SK-N-SH (cell line): ENCODE data around the gene GLYR1. TPM values are rescaled to one million over a fixed set of nuclear protein-coding genes. Genes with fewer than 3 reads are reported as not detected.

Experiments
- CTCF ChIA-PET: fragments of 300-600, 350-600 bp; formaldehyde crosslinking; extraction: SDS; loops from one replicate; lab custom pipeline; 2021; lab: Yijun Ruan, JAX
- POLR2A ChIA-PET: fragments of 350-600 bp; sonication (Branson Sonifier 250); formaldehyde crosslinking; extraction: SDS; loops from one replicate; lab custom pipeline; 2020; ENCODE audit warnings: antibody characterized with exemption, inconsistent platforms; lab: Yijun Ruan, JAX
- DNase-seq: peaks from one replicate; pipeline ENCODE4 v3.0.0; 2012
- H2AFZ ChIP-seq: fragments of 200-600 bp; sonication (generic); 2 replicates; pipeline ENCODE4 v1.8.1; 2016; ENCODE audit warnings: antibody characterized with exemption, mild to moderate bottlenecking, low read depth
- H3F3A ChIP-seq: fragments of 200-600 bp; sonication (generic); replicated peaks from 2 replicates; pipeline ENCODE3; 2016; ENCODE audit warnings: antibody characterized with exemption, mild to moderate bottlenecking; ENCODE audit not compliant: insufficient read depth
- H3K27ac ChIP-seq, 2 experiments: fragments of 200-500 bp in 1 of 2; fragments of 200-600 bp in 1 of 2; sonication (Bioruptor generic) in 1 of 2; sonication (generic), shearing (Covaris generic) in 1 of 2; 2 replicates each; pipeline versions ENCODE4 v1.5.1 to v1.6.1; 2014 to 2016; ENCODE audit warnings: low read depth in 2 of 2, inconsistent platforms in 1 of 2, low read length in 1 of 2, mild to moderate bottlenecking in 1 of 2, mixed read lengths in 1 of 2
- H3K27me3 ChIP-seq: fragments of 200-600 bp; sonication (generic), shearing (Covaris generic); 2 replicates; pipeline ENCODE4 v1.6.1; 2016; ENCODE audit warnings: mixed run types; ENCODE audit not compliant: insufficient read depth
- H3K36me3 ChIP-seq, 2 experiments: fragments of 200-500 bp in 1 of 2; fragments of 200-600 bp in 1 of 2; sonication (Bioruptor generic) in 1 of 2; sonication (generic) in 1 of 2; replicated peaks in 1 of 2; 2 replicates each; pipeline versions ENCODE3 to v1.5.1; 2014 to 2016; ENCODE audit warnings: low read length in 1 of 2, mild to moderate bottlenecking in 1 of 2; ENCODE audit not compliant: insufficient read depth in 2 of 2, control insufficient read depth in 1 of 2
- H3K4me1 ChIP-seq, 2 experiments: fragments of 200-500 bp in 1 of 2; fragments of 200-600 bp in 1 of 2; sonication (Bioruptor generic) in 1 of 2; sonication (generic), shearing (Covaris generic) in 1 of 2; 2 replicates each; pipeline versions ENCODE4 v1.5.1 to v1.6.1; 2014 to 2016; ENCODE audit warnings: low read depth in 1 of 2, low read length in 1 of 2, mixed run types in 1 of 2; ENCODE audit not compliant: insufficient read depth in 2 of 2, control insufficient read depth in 1 of 2
- H3K4me2 ChIP-seq: fragments of 200-600 bp; sonication (generic), shearing (Covaris generic); 2 replicates; pipeline ENCODE4 v1.6.1; 2017; ENCODE audit warnings: mixed run types
- H3K4me3 ChIP-seq, 2 experiments: fragments of 200-500 bp in 1 of 2; fragments of 200-600 bp in 1 of 2; sonication (Bioruptor generic) in 1 of 2; sonication (generic), shearing (Covaris generic) in 1 of 2; 2 replicates each; pipeline versions ENCODE4 v1.5.1 to v1.8.1; 2014 to 2016; ENCODE audit warnings: low read depth in 2 of 2, inconsistent platforms in 1 of 2, low read length in 1 of 2, mild to moderate bottlenecking in 1 of 2, mixed read lengths in 1 of 2, moderate library complexity in 1 of 2
- H3K79me2 ChIP-seq: fragments of 200-600 bp; sonication (generic); 2 replicates; pipeline ENCODE4 v1.8.1; 2017; ENCODE audit warnings: mild to moderate bottlenecking; ENCODE audit not compliant: insufficient read depth
- H3K9ac ChIP-seq: fragments of 200-600 bp; sonication (generic); 2 replicates; pipeline ENCODE4 v1.6.1; 2017; ENCODE audit warnings: mixed run types
- H3K9me2 ChIP-seq: fragments of 200-600 bp; sonication (generic); 2 replicates; pipeline ENCODE4 v1.6.1; 2017; ENCODE audit warnings: mixed run types
- H3K9me3 ChIP-seq: fragments of 200-600 bp; sonication (generic); 2 replicates; pipeline ENCODE4 v1.6.1; 2017; ENCODE audit warnings: mixed run types, mild to moderate bottlenecking, moderate library complexity
- H4K20me1 ChIP-seq: fragments of 200-600 bp; sonication (generic); 2 replicates; pipeline ENCODE4 v1.6.1; 2017; ENCODE audit warnings: mild to moderate bottlenecking, mixed run types; ENCODE audit not compliant: insufficient read depth
- EP300 ChIP-seq, 2 experiments: IDR thresholded peaks; 2 replicates each; pipeline versions ENCODE4 v1.4.0 to v1.6.1; 2012; ENCODE audit warnings: borderline replicate concordance in 1 of 2, low read depth in 1 of 2, low read length in 1 of 2
- EZH2phosphoT487 ChIP-seq: fragments of 200-600 bp; sonication (generic); IDR thresholded peaks from 2 replicates; pipeline ENCODE4 v1.6.1; 2017; ENCODE audit warnings: low read depth, mixed run types, mild to moderate bottlenecking, antibody characterized with exemption, moderate library complexity, borderline replicate concordance
- FOSL2 ChIP-seq: IDR thresholded peaks from 2 replicates; pipeline ENCODE4 v1.4.0; 2012; ENCODE audit warnings: low read depth, mild to moderate bottlenecking, moderate library complexity, borderline replicate concordance
- FOXJ3 ChIP-seq: sonication (generic); formaldehyde crosslinking; IDR thresholded peaks from 2 replicates; pipeline ENCODE4 v1.5.1; 2020; ENCODE audit warnings: mild to moderate bottlenecking, missing genetic modification reagents
- GABPA ChIP-seq: IDR thresholded peaks from 2 replicates; pipeline ENCODE4 v1.4.0; 2012; ENCODE audit warnings: low read depth, mild to moderate bottlenecking
- JUND ChIP-seq: IDR thresholded peaks from 2 replicates; pipeline ENCODE4 v1.4.0; 2012
- NFIC ChIP-seq: IDR thresholded peaks from 2 replicates; pipeline ENCODE4 v1.4.0; 2012; ENCODE audit warnings: borderline replicate concordance
- RAD21 ChIP-seq: IDR thresholded peaks from 2 replicates; pipeline ENCODE4 v1.6.1; 2012; ENCODE audit warnings: mild to moderate bottlenecking, low read length
- RCOR1 ChIP-seq: fragments of 150-350 bp; IDR thresholded peaks from 2 replicates; pipeline ENCODE4 v1.6.1; 2017; ENCODE audit warnings: antibody characterized with exemption, low read length
- RXRA ChIP-seq: IDR thresholded peaks from 2 replicates; pipeline ENCODE4 v1.4.0; 2012; ENCODE audit warnings: low read depth, mild to moderate bottlenecking, borderline replicate concordance
- SIN3A ChIP-seq: IDR thresholded peaks from 2 replicates; pipeline ENCODE4 v1.6.1; 2012; ENCODE audit warnings: low read depth, mild to moderate bottlenecking, low read length, moderate library complexity, borderline replicate concordance
- SMC3 ChIP-seq: IDR thresholded peaks from 2 replicates; pipeline ENCODE4 v1.6.1; 2012; ENCODE audit warnings: low read depth, low read length, improper control_type of control experiment
- YY1 ChIP-seq: IDR thresholded peaks from 2 replicates; pipeline ENCODE4 v1.4.0; 2012; ENCODE audit warnings: low read depth, mild to moderate bottlenecking
- WGBS: methylation state at CpG from one replicate; pipeline ENCODE4 v1.1.6; 2017; ENCODE audit warnings: low lambda C conversion rate; 5-methylcytosine and 5-hydroxymethylcytosine counted together
- polyA plus RNA-seq, 3 experiments: library from polyadenylated mRNA; depleted of rRNA; stranded (reverse); fragments of >200 nt; gene quantifications; 2 replicates each; pipeline ENCODE4 v1.2.3, GENCODE V29; 2012
- TF ChIP-seq, protein P1 (sequence below): IDR thresholded peaks from 2 replicates; pipeline ENCODE4; 2012
- TF ChIP-seq, protein P2 (sequence below): IDR thresholded peaks from 2 replicates; pipeline ENCODE4 v1.6.1; 2012; ENCODE audit warnings: mild to moderate bottlenecking, low read depth, low read length, moderate library complexity
- TF ChIP-seq, protein P3 (sequence below): IDR thresholded peaks from 2 replicates; pipeline ENCODE4 v1.4.0; 2012; ENCODE audit warnings: low read depth
- TF ChIP-seq, protein P4 (sequence below): IDR thresholded peaks from 2 replicates; pipeline ENCODE4 v1.4.0; 2012; ENCODE audit warnings: low read depth, borderline replicate concordance
- TF ChIP-seq, protein P5 (sequence below): fragments of 150-350 bp; IDR thresholded peaks from 2 replicates; pipeline ENCODE4 v1.6.1; 2016; ENCODE audit warnings: mild to moderate bottlenecking, low read depth, low read length

Gene GLYR1
- polyA plus RNA-seq, 1 of the 3 experiments (the other 2 are of a cell fraction) = 40.1 TPM

DNA sequence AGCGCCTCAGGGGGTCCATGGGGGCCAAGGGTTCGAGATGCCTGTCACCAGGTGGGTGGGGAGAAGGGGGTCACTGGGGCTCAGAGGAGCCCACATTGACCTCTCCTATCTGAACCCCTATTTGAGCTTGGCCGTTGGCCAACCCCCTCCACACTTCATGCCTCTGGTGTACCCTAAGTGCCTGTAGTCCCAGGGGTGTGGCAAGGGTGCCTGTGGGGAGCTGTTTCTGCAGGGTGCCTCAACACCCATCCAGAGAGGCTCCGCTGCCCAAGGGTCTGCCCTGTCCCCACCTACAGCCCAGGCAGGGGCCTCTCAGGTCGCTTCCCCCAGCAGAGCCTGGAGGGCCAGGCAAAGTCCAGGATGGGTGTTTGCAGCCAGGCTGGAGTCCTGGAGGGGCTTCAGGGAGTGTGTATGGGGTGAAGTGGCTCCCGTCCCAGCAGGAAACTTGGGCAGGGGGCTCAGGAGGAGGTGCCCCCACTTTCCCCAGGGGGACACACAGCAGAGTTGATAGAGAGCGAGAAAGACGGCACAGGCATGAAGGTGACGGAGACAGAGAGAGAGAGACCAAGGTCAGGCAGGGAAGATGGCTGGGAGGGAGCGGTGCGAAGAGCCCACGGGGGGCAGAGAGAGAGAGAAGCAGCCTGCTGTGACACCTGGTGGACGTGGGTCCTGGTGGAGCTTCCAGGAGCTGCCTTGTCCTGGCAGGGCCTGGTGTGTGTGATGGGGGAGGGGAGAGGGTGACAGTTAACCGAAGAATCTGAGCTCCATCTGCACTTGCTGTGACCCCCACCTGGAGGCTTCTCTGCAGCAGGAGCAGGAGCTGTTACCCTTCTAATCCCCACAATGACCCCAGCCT, 59.2 kb downstream of the GLYR1 start, which contains the start of gene SEPTIN12:
TSS of gene SEPTIN12 (minus strand) at position 719 of the 856 bp plus-strand sequence. CDS start at position 19, 700 bp downstream.
- Histone ChIP-seq H3K27ac (no peak within 1 kb of the TSS; a peak in 1 of 4 replicates), H3F3A (no peaks in the 10 kb centered on the region), H3K4me3 (no peak within 1 kb of the TSS), H2AFZ (no peak within 1 kb of the TSS), H3K36me3 (no peaks in the 10 kb centered on the region), H3K9me3 (no peaks in the 10 kb centered on the region), H3K9me2 (no peaks in the 10 kb centered on the region), H3K4me2 (no peak within 1 kb of the TSS), H4K20me1 (no peaks in the 10 kb centered on the region), H3K79me2 (no peaks in the 10 kb centered on the region), H3K9ac (no peak within 1 kb of the TSS), H3K4me1 (peaks cover 0 to 11% of the 10 kb centered on the region in 2 experiments; a peak in 1 of 4 replicates), H3K27me3 (no peaks in the 10 kb centered on the region)
- ChIA-PET POLR2A (interaction anchor here (0.9 kb wide), 1 partner anchor 16 kb away, joined by 4 read pairs; no protein-coding TSS in a partner anchor), CTCF (interaction anchor here (0.7 to 1.4 kb wide), 4 partner anchors 14 to 56 kb away, joined by 3 to 4 read pairs (median 3); no protein-coding TSS in a partner anchor)
- WGBS = 76% methylated on average over 12 of the region's 14 CpGs
- peak; percentile 61 for DNase-seq
- TF ChIP-seq RAD21 (peak; percentile 52), JUND (no peak)

DNA sequence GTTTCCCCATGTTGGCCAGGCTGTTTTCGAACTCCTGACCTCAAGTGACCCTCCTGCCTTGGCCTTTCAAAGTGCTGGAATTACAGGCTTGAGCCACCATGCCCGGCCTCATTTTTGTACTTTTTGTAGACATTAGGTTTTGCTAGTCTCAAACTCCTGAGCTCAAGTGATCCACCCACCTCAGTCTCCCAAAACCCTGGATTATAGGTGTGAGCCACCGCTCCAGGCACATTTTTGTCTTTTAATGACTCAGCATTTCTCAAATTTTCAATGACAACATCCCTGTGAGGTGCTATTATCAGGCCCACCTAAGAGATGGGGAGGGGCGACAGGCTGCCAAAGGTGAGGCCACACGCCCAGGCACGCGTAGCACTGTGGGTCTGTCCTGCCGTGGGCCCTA, 60.0 kb downstream of the GLYR1 start:
- Histone ChIP-seq H3K27me3 (no peaks in the 10 kb centered on the region), H3F3A (no peaks in the 10 kb centered on the region), H4K20me1 (no peaks in the 10 kb centered on the region), H3K27ac (no peak overlapping the region), H3K4me3 (no peak overlapping the region), H3K4me1 (peaks cover 0 to 11% of the 10 kb centered on the region in 2 experiments; a peak in 1 of 4 replicates), H3K4me2 (no peak overlapping the region), H3K36me3 (no peaks in the 10 kb centered on the region), H3K79me2 (no peaks in the 10 kb centered on the region), H3K9me2 (no peaks in the 10 kb centered on the region), H3K9ac (no peak overlapping the region), H2AFZ (no peak overlapping the region), H3K9me3 (no peaks in the 10 kb centered on the region)
- ChIA-PET CTCF (interaction anchor here (1.7 kb wide), 1 partner anchor 10 kb away, joined by 4 read pairs; no protein-coding TSS in a partner anchor), POLR2A (no interaction called here)
- 98% methylated on average over 8 of the region's 8 CpGs for WGBS
- TF ChIP-seq, protein P1, sequence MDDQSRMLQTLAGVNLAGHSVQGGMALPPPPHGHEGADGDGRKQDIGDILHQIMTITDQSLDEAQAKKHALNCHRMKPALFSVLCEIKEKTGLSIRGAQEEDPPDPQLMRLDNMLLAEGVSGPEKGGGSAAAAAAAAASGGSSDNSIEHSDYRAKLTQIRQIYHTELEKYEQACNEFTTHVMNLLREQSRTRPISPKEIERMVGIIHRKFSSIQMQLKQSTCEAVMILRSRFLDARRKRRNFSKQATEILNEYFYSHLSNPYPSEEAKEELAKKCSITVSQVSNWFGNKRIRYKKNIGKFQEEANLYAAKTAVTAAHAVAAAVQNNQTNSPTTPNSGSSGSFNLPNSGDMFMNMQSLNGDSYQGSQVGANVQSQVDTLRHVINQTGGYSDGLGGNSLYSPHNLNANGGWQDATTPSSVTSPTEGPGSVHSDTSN = no peak
- TF ChIP-seq NFIC (no peak), EP300 (IDR thresholded peaks at IDR 0.05; ENCODE audit: borderline replicate concordance in 1 of 2, low read depth in 1 of 2, low read length in 1 of 2) (no peak), RAD21 (no peak), YY1 (no peak), SMC3 (no peak), FOSL2 (no peak), EZH2phosphoT487 (no peak), FOXJ3 (no peak), RXRA (no peak), GABPA (no peak), RCOR1 (no peak), SIN3A (no peak)
- TF ChIP-seq, protein P2, sequence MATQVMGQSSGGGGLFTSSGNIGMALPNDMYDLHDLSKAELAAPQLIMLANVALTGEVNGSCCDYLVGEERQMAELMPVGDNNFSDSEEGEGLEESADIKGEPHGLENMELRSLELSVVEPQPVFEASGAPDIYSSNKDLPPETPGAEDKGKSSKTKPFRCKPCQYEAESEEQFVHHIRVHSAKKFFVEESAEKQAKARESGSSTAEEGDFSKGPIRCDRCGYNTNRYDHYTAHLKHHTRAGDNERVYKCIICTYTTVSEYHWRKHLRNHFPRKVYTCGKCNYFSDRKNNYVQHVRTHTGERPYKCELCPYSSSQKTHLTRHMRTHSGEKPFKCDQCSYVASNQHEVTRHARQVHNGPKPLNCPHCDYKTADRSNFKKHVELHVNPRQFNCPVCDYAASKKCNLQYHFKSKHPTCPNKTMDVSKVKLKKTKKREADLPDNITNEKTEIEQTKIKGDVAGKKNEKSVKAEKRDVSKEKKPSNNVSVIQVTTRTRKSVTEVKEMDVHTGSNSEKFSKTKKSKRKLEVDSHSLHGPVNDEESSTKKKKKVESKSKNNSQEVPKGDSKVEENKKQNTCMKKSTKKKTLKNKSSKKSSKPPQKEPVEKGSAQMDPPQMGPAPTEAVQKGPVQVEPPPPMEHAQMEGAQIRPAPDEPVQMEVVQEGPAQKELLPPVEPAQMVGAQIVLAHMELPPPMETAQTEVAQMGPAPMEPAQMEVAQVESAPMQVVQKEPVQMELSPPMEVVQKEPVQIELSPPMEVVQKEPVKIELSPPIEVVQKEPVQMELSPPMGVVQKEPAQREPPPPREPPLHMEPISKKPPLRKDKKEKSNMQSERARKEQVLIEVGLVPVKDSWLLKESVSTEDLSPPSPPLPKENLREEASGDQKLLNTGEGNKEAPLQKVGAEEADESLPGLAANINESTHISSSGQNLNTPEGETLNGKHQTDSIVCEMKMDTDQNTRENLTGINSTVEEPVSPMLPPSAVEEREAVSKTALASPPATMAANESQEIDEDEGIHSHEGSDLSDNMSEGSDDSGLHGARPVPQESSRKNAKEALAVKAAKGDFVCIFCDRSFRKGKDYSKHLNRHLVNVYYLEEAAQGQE = no peak
- TF ChIP-seq, protein P3, sequence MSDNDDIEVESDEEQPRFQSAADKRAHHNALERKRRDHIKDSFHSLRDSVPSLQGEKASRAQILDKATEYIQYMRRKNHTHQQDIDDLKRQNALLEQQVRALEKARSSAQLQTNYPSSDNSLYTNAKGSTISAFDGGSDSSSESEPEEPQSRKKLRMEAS = no peak
- TF ChIP-seq, protein P4, sequence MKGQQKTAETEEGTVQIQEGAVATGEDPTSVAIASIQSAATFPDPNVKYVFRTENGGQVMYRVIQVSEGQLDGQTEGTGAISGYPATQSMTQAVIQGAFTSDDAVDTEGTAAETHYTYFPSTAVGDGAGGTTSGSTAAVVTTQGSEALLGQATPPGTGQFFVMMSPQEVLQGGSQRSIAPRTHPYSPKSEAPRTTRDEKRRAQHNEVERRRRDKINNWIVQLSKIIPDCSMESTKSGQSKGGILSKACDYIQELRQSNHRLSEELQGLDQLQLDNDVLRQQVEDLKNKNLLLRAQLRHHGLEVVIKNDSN = no peak
- TF ChIP-seq, protein P5, sequence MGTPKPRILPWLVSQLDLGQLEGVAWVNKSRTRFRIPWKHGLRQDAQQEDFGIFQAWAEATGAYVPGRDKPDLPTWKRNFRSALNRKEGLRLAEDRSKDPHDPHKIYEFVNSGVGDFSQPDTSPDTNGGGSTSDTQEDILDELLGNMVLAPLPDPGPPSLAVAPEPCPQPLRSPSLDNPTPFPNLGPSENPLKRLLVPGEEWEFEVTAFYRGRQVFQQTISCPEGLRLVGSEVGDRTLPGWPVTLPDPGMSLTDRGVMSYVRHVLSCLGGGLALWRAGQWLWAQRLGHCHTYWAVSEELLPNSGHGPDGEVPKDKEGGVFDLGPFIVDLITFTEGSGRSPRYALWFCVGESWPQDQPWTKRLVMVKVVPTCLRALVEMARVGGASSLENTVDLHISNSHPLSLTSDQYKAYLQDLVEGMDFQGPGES = no peak
- DNase-seq = no peak
